ENCODE results near the gene CPED1.
A peak's percentile ranks its signal among the peaks of the same experiment; 100 is the strongest.
"Not testable (repeated sequence)": the region's sequence is repeated elsewhere in the genome, so short reads cannot be mapped to it uniquely, and the experiment has no call there.

Gene CPED1

GRCh38 chr7:120997882-120998474 lies 9.5 kb downstream of the CPED1 start:
- no peak for DNase-seq

GRCh38 chr7:120998520-120998919 lies 10.0 kb downstream of the CPED1 start:
- DNase-seq: no peak

GRCh38 chr7:120998996-120999565 lies 10.6 kb downstream of the CPED1 start:
- no peak for DNase-seq

- DNase-seq: no peak
Observed at GRCh38 chr7:121000081-121000983, 11.8 kb downstream of the CPED1 start.

- no peak for DNase-seq
Observed at GRCh38 chr7:121001234-121001906, 12.9 kb downstream of the CPED1 start.

- no peak for DNase-seq
Observed at GRCh38 chr7:121002048-121002756, 13.7 kb downstream of the CPED1 start.

- no peak for DNase-seq
Observed at GRCh38 chr7:121002757-121003200, 14.3 kb downstream of the CPED1 start.

GRCh38 chr7:121003986-121004685 lies 15.6 kb downstream of the CPED1 start:
- peak; percentile 41 for DNase-seq

- not testable (repeated sequence) for DNase-seq
Observed at GRCh38 chr7:121005058-121005457, 16.5 kb downstream of the CPED1 start.

- DNase-seq: no peak
Observed at GRCh38 chr7:121005996-121006584, 17.6 kb downstream of the CPED1 start.

- DNase-seq: no peak
Observed at GRCh38 chr7:121006711-121007315, 18.3 kb downstream of the CPED1 start.

- no peak for DNase-seq
Observed at GRCh38 chr7:121008816-121009215, 20.3 kb downstream of the CPED1 start.

- DNase-seq: no peak
Observed at GRCh38 chr7:121011401-121011800, 22.9 kb downstream of the CPED1 start.

- DNase-seq: no peak
Observed at GRCh38 chr7:121012170-121012874, 23.8 kb downstream of the CPED1 start.

- no peak for DNase-seq
Observed at GRCh38 chr7:121012919-121013318, 24.4 kb downstream of the CPED1 start.

GRCh38 chr7:121015560-121015959 lies 27.0 kb downstream of the CPED1 start:
- DNase-seq: no peak

GRCh38 chr7:121016966-121017365 lies 28.5 kb downstream of the CPED1 start:
- no peak for DNase-seq

GRCh38 chr7:121017586-121017985 lies 29.1 kb downstream of the CPED1 start:
- DNase-seq: no peak

- DNase-seq: no peak
Observed at GRCh38 chr7:121019018-121019417, 30.5 kb downstream of the CPED1 start.

- no peak for DNase-seq
Observed at GRCh38 chr7:121020249-121020988, 31.9 kb downstream of the CPED1 start.
